ENCODE results near the gene CBLB.

The CBLB gene

DNA sequence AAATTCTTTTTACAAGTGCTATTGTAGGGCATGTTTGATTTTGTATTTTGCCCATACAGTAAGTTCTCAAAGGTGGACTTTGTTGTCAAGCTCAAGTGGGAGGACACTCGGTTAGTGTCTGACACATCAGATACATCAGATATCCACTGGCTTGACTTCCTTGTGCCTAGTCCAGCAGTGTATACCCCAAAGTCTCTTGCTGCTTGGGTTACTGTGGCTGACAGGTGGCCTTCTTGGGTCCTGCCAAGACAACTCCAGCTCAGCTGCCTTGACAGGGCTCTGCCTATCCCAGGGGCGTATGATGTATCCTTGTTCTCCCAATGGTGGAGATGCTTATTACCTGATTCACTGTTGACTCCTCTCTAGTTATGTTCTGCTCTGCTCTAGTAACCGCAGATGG lies 214.9 kb downstream of the CBLB start:
- Histone ChIP-seq H3K9me3 (ENCODE audit: low read depth, low read length) (no peaks in the 10 kb centered on the region), H3K36me3 (ENCODE audit: insufficient read depth, low read length) (no peaks in the 10 kb centered on the region), H3K9ac (ENCODE audit: insufficient read length) (no peak overlapping the region), H3K4me3 (no peak overlapping the region), H3K27ac (no peak overlapping the region)
- DNase-seq (ENCODE audit: low read depth, low spot score) = no peak
- TF ChIP-seq FOXP2 (optimal IDR thresholded peaks at IDR 0.05; ENCODE audit: control extremely low read depth, extremely low read length, insufficient read depth) = no peak
- TF ChIP-seq EZH2 (IDR thresholded peaks at IDR 0.05) = no peak
- TF ChIP-seq POLR2AphosphoS5 (IDR thresholded peaks at IDR 0.05; ENCODE audit: borderline replicate concordance, low read depth, low read length) = no peak

DNA sequence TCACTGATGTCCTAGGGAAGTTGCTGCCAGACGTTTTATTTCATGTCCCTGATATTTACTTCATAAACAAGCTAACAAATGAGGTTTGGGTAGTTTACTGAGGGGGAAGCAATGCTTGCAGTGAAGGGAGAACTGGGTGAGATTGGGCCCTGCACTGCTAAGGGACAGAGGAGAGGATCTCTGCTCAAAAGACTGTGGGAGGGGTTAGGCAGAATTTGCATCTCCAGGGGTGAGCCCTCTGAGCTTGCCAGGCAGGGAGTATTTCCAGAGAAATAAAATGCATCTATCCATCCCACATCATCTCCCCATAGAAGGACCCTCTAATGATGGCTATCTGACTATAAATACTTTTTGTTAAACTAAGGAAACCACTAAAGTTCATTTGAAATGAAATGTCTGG lies 215.6 kb downstream of the CBLB start:
- no peak overlapping the region for H3K27ac ChIP-seq
- H3K9me3 ChIP-seq (ENCODE audit: low read depth, low read length) = no peaks in the 10 kb centered on the region
- no peak overlapping the region for H3K9ac ChIP-seq (ENCODE audit: insufficient read length)
- TF ChIP-seq FOXP2 (optimal IDR thresholded peaks at IDR 0.05; ENCODE audit: control extremely low read depth, extremely low read length, insufficient read depth) (no peak), EZH2 (IDR thresholded peaks at IDR 0.05) (no peak), POLR2AphosphoS5 (IDR thresholded peaks at IDR 0.05; ENCODE audit: borderline replicate concordance, low read depth, low read length) (no peak)
- H3K4me3 ChIP-seq = no peak overlapping the region
- DNase-seq (ENCODE audit: low read depth, low spot score) = no peak
- H3K36me3 ChIP-seq (ENCODE audit: insufficient read depth, low read length) = no peaks in the 10 kb centered on the region

DNA sequence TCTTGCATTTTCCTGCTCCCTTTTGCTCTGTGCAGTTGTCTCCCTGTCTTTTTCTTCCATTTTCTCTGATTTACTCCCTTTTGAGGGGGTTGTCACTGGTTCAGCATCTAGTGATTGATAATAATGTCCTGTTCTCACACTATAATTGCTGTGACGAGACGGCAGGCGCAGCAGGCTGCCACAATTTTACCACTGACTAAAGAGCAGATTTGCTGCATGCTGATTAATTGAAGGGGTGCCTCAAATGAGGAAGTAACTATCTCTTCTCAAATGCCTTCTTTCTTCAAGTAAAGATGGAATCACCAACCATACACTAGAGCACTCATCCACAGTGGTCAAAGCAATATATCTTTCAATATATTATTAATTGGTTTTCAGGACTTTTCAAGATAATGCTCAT lies 219.3 kb downstream of the CBLB start:
- DNase-seq (ENCODE audit: low read depth, low spot score) = no peak
- TF ChIP-seq FOXP2 (optimal IDR thresholded peaks at IDR 0.05; ENCODE audit: control extremely low read depth, extremely low read length, insufficient read depth) = no peak
- no peaks in the 10 kb centered on the region for H3K9me3 ChIP-seq (ENCODE audit: low read depth, low read length)
- H3K9ac ChIP-seq (ENCODE audit: insufficient read length) = no peak overlapping the region
- no peak overlapping the region for H3K27ac ChIP-seq
- no peak overlapping the region for H3K4me3 ChIP-seq
- H3K36me3 ChIP-seq (ENCODE audit: insufficient read depth, low read length) = no peaks in the 10 kb centered on the region

DNA sequence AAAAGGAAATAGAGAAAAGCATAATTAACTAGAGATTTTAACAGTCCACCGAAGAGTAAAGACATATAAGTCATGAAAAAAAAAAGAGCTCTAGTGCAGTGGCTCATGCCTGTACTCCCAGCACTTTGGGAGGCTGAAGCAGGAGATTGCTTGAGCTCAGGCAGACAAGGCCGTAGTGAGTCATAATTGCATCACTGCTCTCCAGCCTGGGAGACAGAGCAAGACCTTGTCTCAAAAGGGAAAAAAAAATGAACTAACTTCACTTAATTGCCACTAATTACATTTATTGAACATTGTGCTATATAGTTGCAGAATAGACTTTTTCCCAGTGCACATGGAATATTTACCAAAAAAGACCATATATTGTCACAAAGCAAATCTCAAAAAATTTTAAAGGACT lies 221.8 kb downstream of the CBLB start:
- no peak overlapping the region for H3K4me3 ChIP-seq
- H3K27ac ChIP-seq = no peak overlapping the region
- no peaks in the 10 kb centered on the region for H3K36me3 ChIP-seq (ENCODE audit: insufficient read depth, low read length)
- H3K9ac ChIP-seq (ENCODE audit: insufficient read length) = no peak overlapping the region
- no peak for DNase-seq (ENCODE audit: low read depth, low spot score)
- TF ChIP-seq FOXP2 (optimal IDR thresholded peaks at IDR 0.05; ENCODE audit: control extremely low read depth, extremely low read length, insufficient read depth) (no peak), POLR2AphosphoS5 (IDR thresholded peaks at IDR 0.05; ENCODE audit: borderline replicate concordance, low read depth, low read length) (no peak), EZH2 (IDR thresholded peaks at IDR 0.05) (no peak)
- no peaks in the 10 kb centered on the region for H3K9me3 ChIP-seq (ENCODE audit: low read depth, low read length)

DNA sequence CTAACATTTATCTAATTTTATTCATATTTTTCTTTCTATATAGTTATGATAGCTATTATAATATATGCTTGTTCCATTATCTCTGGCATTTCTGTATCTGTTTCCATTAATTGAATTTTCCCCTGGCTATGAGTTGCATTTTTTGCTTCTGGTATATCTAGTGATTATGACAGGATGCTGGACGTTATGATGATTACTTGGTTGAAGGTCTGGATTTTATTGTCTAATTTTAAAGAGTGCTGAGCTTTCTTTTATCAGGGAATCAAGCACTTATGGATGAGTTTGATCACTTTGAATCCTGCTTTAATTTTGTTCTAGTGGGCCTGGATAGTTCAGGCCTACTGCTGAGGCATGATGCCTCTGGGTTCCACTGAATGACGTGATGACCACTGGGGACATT lies 229.7 kb downstream of the CBLB start:
- no peak overlapping the region for H3K27ac ChIP-seq
- no peak overlapping the region for H3K9ac ChIP-seq (ENCODE audit: insufficient read length)
- TF ChIP-seq FOXP2 (optimal IDR thresholded peaks at IDR 0.05; ENCODE audit: control extremely low read depth, extremely low read length, insufficient read depth) (no peak), POLR2AphosphoS5 (IDR thresholded peaks at IDR 0.05; ENCODE audit: borderline replicate concordance, low read depth, low read length) (no peak), EZH2 (IDR thresholded peaks at IDR 0.05) (no peak)
- DNase-seq (ENCODE audit: low read depth, low spot score) = no peak
- no peaks in the 10 kb centered on the region for H3K9me3 ChIP-seq (ENCODE audit: low read depth, low read length)
- no peak overlapping the region for H3K4me3 ChIP-seq
- no peaks in the 10 kb centered on the region for H3K36me3 ChIP-seq (ENCODE audit: insufficient read depth, low read length)

DNA sequence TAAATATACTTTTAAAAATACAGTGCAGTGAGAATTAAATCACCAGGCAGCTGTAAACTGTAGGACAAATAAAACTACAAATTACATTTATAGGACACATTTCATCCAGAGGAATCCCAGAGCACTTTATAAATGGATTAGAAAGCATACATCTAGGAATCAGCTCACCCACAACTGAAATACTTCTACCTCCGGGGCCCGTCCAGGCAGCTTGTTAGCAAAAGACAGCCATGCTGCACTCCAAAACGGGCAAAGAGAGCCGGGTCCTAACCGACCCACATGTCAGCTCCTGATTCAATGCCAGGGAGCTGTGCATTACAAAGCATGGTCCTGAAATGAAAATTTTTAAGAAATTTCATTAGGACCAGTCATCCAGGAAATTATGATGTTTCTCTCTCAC lies 234.1 kb downstream of the CBLB start:
- TF ChIP-seq FOXP2 (optimal IDR thresholded peaks at IDR 0.05; ENCODE audit: control extremely low read depth, extremely low read length, insufficient read depth) (no peak), POLR2AphosphoS5 (IDR thresholded peaks at IDR 0.05; ENCODE audit: borderline replicate concordance, low read depth, low read length) (no peak), EZH2 (IDR thresholded peaks at IDR 0.05) (no peak)
- no peaks in the 10 kb centered on the region for H3K36me3 ChIP-seq (ENCODE audit: insufficient read depth, low read length)
- H3K9me3 ChIP-seq (ENCODE audit: low read depth, low read length) = no peaks in the 10 kb centered on the region
- no peak overlapping the region for H3K4me3 ChIP-seq
- H3K9ac ChIP-seq (ENCODE audit: insufficient read length) = no peak overlapping the region
- no peak for DNase-seq (ENCODE audit: low read depth, low spot score)
- H3K27ac ChIP-seq = no peak overlapping the region

GRCh38 chr3:105629718-105630117 lies 239.1 kb downstream of the CBLB start:
- H3K27ac ChIP-seq = no peak overlapping the region
- H3K9me3 ChIP-seq (ENCODE audit: low read depth, low read length) = no peaks in the 10 kb centered on the region
- no peak for DNase-seq (ENCODE audit: low read depth, low spot score)
- H3K4me3 ChIP-seq = no peak overlapping the region
- H3K9ac ChIP-seq (ENCODE audit: insufficient read length) = no peak overlapping the region
- no peaks in the 10 kb centered on the region for H3K36me3 ChIP-seq (ENCODE audit: insufficient read depth, low read length)
- TF ChIP-seq POLR2AphosphoS5 (IDR thresholded peaks at IDR 0.05; ENCODE audit: borderline replicate concordance, low read depth, low read length) (no peak), FOXP2 (optimal IDR thresholded peaks at IDR 0.05; ENCODE audit: control extremely low read depth, extremely low read length, insufficient read depth) (no peak), EZH2 (IDR thresholded peaks at IDR 0.05) (no peak)

DNA sequence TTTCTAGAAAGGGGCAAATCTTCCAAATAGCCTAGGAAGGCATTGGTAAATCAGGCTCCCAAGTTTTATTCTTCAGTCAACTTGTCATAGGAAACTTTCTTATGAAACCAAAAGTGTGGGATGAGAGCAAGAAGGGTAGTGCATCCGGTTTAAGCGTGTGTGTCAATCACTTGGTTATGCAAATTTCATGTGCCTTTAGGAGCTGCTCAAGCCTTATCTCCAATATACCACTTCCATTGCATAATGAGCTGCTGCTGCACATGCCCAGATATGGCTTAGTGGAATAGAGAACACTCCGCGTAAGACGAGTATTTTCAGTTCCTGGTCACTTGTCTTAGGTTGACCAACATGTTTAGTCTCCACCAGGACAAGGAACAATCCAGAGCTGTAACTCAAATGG lies 242.1 kb downstream of the CBLB start:
- H3K36me3 ChIP-seq (ENCODE audit: insufficient read depth, low read length) = no peaks in the 10 kb centered on the region
- H3K4me3 ChIP-seq = no peak overlapping the region
- H3K9me3 ChIP-seq (ENCODE audit: low read depth, low read length) = no peaks in the 10 kb centered on the region
- H3K9ac ChIP-seq (ENCODE audit: insufficient read length) = no peak overlapping the region
- no peak overlapping the region for H3K27ac ChIP-seq
- TF ChIP-seq POLR2AphosphoS5 (IDR thresholded peaks at IDR 0.05; ENCODE audit: borderline replicate concordance, low read depth, low read length) = no peak
- TF ChIP-seq EZH2 (IDR thresholded peaks at IDR 0.05) = no peak
- TF ChIP-seq FOXP2 (optimal IDR thresholded peaks at IDR 0.05; ENCODE audit: control extremely low read depth, extremely low read length, insufficient read depth) = no peak
- DNase-seq (ENCODE audit: low read depth, low spot score) = no peak

- Histone ChIP-seq H3K4me3 (no peak overlapping the region), H3K36me3 (ENCODE audit: insufficient read depth, low read length) (no peaks in the 10 kb centered on the region), H3K27ac (no peak overlapping the region), H3K9me3 (ENCODE audit: low read depth, low read length) (no peaks in the 10 kb centered on the region), H3K9ac (ENCODE audit: insufficient read length) (no peak overlapping the region)
- DNase-seq (ENCODE audit: low read depth, low spot score) = no peak
- no peak for TF ChIP-seq FOXP2 (optimal IDR thresholded peaks at IDR 0.05; ENCODE audit: control extremely low read depth, extremely low read length, insufficient read depth)
- TF ChIP-seq POLR2AphosphoS5 (IDR thresholded peaks at IDR 0.05; ENCODE audit: borderline replicate concordance, low read depth, low read length) = no peak
- no peak for TF ChIP-seq EZH2 (IDR thresholded peaks at IDR 0.05)
These were observed 246.6 kb downstream of the CBLB start for GRCh38 chr3:105622169-105622568.
